DOHH2 (cell line): ENCODE results near the gene OAT.
"Not testable (repeated sequence)": the region's sequence is repeated elsewhere in the genome, so short reads cannot be mapped to it uniquely, and the experiment has no call there.

ENCODE experiments used
- CTCF ChIP-seq: fragments of 200-600 bp; sonication (generic); IDR thresholded peaks from one replicate; pipeline ENCODE4 v1.5.1; 2014; ENCODE audit warnings: antibody characterized with exemption, mild to moderate bottlenecking, low read depth, low read length; ENCODE audit not compliant: poor library complexity, severe bottlenecking
- EZH2phosphoT487 ChIP-seq: fragments of 200-600 bp; sonication (generic); IDR thresholded peaks from 2 replicates; pipeline ENCODE4 v1.6.1; 2017; ENCODE audit warnings: borderline replicate concordance, mild to moderate bottlenecking, antibody characterized with exemption, low read length, moderate library complexity, mixed read lengths

DNA sequence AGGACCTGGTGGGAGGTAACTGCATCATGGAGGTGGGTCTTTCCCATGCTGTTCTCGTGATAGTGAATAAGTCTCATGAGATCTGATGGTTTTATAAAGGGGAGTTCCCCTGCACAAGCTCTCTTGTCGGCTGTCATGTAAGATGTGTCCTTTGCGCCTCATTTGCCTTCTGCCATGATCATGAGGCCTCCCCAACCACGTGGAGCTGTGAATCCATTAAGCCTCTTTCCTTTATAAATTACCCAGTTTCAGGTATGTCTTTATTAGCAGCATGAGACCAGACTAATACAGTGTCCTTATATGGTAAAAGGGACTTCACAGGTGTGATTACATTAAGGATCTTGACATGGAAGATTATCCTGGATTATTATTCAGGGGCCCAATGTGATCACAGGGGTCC lies 49.2 kb downstream of the OAT start:
- not testable (repeated sequence) for TF ChIP-seq CTCF, EZH2phosphoT487
